Endometrium (tissue), 2 donors: ENCODE results near the gene COPB2.

ENCODE experiments used
- FAIRE-seq: peaks from 2 replicates; lab custom pipeline; 2012; peaks lifted over from hg19 to GRCh38; lab: Jason Lieb, UNC
- donor health status: control.
- donor health status: control.

COPB2 gene

DNA sequence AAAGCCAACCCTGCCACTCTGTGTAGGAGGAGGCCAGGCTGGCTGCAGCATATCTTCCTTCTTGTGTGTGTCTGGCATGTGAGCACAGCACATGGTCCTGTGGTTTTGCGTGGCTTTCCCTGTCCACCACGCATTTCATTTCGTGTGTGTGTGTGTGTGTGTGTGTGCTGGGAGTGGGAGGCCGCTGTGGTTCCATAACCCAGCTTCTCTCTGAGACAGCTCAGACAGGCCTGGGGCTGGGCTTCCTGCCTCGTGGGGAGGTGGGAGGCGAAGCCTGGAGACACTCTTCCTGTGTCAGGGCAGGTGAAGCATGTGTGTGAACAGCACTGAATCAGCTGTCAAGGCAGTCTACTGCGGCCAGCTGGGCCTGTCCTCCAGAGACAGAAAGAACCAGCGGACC, 61.6 kb downstream of the COPB2 start:
- FAIRE-seq = no peak

DNA sequence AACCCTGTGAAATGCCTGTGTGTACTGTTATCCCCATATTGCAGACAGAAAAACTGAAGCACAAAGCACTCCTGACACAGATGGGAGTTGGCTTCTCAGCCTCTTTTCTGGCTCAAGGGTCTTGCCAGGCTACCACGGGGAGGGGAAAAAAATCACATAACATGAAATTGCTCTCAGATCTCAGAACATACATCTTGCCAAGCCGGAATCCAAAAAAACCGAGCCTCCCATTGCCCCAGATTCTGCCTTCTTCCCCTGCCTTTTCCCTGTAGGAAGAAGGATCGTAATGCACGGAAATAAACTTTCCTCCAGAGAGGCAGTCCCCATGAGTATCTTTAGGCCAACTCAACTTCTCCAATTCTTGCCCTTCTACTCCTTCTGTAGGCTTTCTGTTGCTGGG, 62.2 kb downstream of the COPB2 start:
- no peak for FAIRE-seq

DNA sequence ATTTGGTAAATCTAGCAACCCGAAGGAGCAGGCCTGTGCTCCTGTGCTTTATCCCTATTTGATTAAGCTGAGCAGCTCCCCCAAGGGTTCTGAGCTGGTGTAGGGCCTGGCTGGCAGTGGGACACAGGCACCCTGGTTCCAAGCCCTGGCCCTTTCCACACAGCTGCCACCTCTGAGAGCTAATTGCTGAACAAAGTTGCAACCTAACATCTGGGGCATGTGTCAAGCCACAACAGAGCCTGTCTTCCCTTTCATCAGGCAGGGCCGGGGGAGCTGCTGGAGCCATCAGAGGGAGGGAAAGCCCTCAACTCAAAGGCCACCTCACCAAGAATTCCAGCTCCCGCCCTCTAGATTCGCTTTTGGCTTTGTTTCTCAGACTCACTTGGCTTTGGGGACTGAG, 62.7 kb downstream of the COPB2 start:
- FAIRE-seq = no peak

DNA sequence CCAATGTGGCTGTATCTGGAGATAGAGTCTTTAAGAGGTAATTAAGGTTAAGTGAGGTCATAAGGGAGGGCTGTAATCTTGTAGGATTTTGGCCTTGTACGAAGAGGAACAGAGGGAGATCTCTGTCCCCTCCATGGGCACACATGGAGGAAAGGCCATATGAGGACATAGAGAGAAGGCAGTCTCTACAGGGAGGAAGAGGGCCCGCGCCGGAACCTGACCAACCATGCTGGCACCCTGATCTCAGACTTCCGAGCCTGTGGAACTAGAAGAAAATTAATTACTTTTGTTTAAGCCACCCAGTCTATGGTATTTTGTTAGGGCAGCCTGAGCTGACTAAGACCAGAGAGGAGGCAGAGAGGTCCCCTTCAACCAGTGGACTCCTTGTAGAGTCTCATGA, 63.3 kb downstream of the COPB2 start:
- FAIRE-seq = no peak

DNA sequence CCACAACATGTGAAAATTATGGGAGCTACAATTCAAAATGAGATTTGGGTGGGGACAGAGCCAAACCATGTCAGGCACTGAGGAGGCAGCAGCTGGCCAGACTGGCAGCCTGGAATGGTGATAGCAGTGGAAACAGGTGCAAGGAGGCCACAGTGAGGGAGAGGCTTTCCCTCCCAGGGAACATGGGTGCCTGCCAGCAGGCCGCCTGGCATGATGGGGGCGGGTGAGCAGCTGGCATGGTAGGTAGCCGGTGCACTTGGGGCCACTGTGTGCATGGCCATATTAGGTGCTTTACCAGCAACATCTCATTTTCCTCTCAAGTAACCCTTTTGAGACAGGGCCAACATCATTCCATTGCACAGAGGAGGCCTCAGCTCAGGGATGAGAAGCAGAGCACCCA, 63.9 kb downstream of the COPB2 start:
- no peak for FAIRE-seq

DNA sequence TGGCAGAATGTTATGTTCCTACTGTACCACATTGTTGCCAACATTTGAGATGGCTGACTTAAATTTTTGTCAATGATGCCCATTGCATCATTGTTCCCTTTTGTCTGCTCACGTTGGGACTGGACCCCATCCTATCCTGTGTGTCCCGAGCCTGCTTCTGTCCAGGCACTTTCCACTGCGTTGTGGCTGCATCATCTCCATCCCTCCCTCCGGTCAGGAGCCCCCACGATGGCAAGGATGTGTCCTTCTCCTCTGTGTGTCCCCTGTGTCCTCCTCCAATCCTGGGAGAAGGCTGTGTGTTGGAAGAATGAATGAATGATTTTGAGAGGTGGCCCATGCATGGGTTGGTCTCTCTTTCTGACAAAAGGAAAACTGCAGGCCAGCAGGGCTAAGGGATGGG, 65.0 kb downstream of the COPB2 start:
- no peak for FAIRE-seq

DNA sequence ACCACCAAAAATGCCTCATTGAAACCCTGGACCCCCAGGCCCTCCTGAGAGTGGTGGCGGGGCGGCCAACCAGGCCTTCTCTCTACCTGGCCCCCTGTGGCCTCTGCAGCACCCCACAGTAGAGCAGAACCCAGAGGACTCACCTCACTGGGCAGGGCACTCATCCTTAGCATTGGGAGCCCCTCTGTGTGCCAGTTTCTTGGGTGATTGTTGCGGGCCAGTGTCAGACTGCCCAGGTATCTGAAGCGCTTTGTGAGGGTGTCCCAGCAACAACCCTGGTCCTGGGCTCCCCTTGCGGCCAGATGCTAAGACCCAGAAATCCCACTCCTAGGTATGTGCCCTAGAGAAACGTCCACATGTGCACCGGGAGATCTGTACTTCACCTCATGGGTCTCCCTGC, 66.3 kb downstream of the COPB2 start:
- no peak for FAIRE-seq

DNA sequence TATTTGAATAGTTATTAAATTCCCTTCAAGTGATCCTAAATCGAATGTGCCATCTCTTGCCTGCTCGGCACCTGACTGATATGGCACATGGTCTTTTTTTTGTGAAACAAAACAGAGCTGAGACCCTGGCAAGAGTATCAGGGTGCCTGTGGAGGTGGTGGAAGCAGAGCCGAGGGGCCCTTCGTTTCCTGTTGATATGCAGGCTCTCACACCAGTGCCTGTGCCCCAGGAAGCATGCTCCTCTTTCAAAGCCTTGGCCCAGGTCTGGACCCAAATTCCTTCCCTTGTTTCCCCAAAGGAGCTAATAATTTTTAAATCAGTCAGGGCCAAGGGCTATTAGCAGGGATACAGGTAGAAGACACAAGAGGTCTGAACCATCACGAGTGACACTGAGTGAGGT, 67.1 kb downstream of the COPB2 start:
- FAIRE-seq = no peak

DNA sequence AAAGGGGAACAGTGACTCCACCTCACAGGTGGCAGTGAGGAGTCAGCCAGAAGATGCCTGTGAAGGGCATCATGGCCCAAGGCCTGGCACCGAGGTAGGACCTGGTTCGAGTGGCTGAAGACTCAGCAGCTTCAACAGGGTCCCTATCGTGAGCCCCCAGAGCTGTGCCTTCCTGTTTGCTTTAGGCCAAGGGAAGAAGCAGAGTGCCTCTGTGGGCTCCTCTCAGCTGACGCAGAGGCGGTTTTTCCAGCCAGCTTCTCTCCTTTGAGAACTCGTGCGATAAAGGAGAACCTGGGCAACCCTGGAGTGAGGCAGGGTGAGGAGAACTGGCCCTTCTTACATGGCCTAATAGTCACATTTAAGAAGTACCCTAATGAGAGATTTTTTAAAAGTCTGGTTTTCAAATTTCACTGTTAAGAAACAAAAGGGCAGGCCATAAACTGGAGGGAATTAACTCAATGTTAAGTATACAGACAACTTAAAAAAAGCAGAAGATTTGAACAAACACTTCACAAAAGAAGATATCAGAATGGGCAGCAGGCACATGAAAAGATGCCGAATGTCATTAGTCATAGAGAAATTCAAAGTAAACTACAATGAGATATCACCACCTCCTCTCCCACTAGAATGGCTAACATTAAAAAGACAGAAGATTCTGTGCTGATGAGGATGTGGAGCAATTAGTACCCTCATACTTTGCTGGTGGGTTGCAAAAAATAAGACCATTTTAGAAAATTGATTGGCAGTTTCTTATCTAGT, 68.7 kb downstream of the COPB2 start:
- FAIRE-seq = no peak

DNA sequence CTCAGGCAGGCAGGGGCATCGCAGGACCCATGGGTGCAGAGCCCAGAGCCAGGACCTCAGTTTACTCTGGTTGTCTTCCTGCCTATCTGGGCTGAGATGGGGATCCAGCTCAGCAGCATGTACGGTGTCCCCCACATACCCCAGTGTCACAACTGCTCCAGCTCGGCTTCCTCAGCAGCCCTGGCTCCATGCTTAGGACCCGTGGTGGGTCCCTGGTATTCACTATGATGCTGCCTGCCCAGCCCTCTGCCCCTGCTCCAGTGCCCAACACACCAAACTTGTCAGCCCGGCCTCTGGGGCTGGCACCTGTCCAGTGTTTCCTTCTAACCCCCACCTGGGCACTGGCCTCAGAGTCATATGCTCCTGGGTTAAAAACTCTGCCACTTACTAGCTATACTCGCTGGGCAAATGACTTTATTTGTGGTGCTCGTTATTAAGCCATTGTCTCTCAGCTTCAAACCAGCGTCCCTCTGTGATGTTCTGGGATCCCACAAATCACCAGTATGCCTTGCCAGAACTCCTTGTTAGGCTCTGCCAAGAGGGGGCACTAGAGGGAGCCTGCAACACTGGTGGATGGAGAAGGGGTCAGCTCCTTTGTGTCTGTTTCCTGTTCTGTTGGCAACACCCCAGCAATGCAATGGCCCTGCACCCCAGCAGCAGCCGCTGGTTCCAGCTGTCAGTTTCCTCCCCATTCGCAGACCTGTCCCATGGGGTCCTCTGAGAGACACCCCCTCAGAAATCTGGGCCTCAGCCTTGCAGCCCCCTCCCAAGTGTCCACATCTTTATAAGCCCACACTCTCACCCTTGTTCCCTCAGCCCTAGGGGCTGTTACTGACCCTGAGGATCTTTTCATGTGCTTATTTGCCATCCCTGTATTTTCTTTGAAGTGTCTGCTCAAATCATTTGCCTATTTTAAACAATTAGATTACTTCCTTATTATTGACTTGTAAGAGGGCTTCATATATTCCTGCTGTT, 69.7 kb downstream of the COPB2 start:
- no peak for FAIRE-seq

DNA sequence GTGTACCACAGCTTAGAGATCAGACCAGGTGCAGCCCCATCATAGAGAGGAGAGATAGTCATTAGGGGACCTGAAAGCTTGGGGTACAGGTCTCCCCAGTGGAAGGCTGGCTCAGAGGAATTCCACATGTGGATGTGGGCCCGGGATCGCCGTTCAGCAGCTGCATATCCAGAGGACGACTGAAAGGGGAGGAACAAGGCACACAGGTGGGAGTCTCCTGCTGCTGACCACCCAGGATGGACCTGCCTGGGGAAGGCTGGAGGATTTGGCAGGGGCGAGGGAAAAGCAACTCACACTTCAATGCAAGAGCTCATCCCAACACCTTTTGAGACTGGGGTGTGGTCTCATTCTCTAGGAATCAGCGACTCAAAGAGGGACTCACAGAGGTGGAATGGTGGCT, 70.6 kb downstream of the COPB2 start:
- FAIRE-seq = no peak

DNA sequence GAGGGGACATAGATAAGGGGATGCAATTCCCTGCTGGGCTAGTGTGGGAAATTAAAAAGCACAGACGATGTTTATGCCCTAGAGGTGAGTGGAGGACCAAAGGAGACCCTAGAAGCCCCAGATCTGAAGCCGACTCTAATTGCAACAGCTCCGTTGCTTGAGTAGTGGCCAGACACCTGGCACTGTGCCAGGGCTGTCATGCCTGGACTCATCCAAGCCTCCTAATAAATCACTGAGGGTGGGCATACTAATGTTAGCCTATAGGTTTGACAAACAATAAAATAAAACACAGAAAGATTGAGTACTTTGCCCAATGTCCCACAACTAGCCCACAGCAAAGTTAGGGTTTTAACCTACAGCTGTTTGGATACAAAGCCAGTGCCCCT, 71.0 kb downstream of the COPB2 start:
- no peak for FAIRE-seq

DNA sequence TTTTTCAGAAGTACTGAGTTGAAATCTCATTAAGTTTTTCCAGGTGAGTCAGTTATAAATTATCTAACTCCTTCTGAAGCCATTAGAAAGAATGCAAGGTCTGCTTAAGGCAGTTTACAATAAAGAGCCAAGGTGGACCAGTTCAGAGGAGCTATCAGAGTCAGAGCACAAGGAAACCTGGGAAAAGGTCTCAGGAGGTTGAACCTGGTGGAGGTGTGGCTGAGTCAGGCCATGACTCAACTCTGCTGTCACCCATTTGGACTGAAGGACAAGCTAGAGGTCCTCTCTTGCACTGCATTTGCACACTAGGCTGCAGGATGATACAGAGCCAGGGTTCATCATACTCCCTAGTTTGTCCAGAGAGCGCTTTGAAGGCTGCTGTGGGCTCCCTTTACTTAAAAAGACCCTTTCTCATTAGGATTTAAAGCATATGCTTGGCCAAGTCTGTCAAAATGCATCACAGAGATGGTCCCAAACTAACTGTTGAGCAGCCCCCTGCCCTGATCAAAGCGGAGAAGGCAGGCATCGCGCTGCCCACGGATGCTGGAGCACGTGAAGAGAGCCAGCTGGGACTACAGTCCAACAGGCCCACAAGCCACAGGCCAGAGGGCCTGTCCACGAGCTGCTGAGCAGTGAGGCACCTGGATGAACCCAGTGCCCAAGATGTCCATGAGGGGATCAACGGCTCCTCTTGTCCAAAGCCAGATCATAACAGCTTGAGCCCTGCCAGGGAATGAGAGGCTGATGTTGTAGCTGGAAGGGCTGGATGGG, 71.6 kb downstream of the COPB2 start:
- FAIRE-seq = no peak

DNA sequence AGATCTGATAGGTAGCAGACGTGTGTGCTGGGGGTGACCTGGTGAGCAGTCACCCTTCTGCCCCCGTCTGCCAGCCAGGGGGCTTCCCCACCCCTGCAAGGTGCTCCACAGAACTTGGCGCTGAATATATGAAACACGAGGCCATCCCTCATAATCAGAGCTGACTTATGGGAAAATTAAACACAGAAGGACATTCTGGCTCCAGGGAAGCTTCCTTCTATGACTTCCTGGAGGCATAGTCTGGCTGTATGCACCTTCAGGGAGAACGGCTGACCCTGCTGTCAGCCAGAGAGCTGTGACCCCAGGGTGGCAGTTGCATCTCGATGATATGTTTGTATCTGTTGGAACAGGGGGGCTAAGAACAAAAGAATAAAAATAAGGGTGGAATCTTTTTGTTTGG, 72.2 kb downstream of the COPB2 start:
- FAIRE-seq = no peak

DNA sequence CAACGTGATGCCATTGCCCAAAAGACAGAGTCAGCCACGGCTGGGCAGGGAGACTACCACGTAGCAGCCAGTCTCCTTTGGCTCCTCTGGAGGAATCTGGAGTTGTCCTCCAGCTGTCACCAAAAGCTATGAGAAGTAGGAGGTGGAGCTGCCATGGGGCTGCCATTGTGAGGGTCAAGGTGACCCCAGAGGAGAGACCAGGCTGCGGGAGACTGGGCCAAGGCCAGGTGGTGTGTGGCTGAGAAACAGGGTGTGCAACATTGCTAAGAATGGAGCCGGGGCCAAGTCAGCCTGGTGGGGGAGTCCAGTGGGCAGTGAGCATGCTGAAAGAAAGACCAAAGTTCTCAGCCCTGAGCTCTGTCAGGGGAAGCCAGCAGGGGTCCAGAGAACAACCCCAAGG, 75.5 kb downstream of the COPB2 start:
- FAIRE-seq = no peak

DNA sequence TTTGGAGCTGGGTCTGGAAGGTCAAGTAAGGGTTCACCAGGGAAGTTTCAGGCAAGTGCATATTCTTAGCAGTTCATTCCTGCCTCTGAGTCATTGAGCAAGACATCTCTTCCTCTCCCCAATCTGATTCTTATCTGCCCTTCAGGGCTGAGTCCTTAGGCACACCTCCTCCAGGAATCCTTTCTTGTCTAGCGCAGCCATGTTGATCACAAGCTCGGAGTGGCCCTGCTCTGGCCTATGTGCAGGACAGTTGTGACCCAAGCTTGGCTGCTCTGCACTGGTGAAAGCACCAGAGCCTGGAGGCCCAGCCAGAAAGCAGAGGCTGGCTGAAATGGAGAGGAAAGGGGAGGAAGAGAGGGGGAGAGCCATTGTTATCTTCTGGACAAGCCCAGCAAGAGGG, 76.5 kb downstream of the COPB2 start:
- no peak for FAIRE-seq

DNA sequence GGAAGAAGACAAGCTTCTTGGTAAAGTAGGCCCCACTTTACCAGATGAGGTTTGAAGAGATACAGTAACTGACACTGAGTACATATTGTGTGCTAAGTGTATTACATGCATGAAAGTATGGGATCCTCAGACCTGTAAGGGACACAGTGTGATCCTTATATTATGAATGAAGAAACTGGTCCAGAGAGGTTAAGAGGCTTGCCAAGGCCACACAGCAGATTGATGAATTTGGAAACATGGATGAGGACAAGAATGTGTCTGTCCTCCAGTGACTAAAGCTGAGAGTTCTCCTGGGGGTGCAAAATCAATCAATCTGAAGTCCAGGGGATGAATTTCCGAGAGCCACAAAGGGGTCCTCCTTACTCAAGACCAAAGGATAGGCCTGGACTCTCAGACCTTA, 77.0 kb downstream of the COPB2 start:
- no peak for FAIRE-seq

DNA sequence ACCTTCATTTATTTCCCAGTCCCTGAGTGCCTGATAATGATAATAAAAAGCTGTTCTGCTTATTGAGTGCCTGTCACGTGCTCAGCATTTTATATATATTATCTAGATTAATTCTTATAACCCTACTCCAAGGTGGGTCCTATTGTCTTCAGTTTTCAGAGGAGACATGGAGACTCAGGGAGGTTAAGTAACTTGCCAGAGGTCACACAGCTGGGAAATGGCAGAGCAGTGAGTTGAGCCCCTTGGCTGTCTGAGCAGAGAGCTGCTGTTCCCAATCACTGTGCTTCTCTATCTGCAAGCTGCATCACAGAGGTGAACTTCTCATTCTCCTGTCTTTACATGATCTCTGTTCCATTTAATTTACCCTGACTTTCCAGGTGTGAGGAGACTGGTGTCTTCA, 77.9 kb downstream of the COPB2 start:
- no peak for FAIRE-seq

DNA sequence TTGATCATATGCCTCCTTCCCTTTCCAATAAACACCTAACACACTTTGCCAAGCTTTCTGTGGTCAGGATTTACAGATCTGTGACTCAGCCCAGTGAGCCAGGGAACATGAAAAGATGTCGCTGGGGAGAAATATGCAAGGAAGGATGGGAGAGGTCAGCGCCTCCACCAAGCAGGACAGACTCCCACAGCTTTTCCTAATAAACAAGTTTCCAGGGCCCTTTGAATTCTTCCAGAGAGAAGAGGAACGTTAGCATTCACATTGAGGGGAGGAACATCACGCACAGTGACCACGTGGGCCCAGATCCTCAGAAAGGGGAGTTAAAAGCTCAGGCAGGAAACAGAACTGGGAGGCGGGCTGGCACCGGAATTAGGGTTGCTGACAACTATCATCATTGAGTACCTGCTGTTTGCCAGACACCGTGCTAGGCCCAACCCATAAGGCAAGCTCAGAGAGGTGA, 78.9 kb downstream of the COPB2 start:
- peak; percentile 88 for FAIRE-seq

DNA sequence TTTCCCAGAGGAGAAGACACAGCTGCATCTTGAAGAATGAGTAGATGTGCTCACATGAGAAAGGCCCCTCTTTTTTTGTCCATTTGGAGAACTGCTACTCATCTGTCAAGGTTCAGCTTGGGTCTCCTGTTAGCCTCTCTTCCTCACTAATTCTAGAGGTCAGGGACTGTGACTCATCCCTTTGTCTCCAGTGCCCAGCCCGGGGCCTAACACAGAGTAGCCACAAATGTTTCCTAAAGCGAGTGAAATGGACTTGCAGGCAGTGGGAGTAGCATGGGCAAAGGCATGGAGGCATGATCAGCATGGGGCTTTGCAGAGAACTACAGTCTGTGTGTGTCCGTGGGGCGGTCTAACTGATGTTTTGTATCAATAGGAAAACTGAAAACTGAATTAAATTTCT, 79.6 kb downstream of the COPB2 start:
- FAIRE-seq = no peak

DNA sequence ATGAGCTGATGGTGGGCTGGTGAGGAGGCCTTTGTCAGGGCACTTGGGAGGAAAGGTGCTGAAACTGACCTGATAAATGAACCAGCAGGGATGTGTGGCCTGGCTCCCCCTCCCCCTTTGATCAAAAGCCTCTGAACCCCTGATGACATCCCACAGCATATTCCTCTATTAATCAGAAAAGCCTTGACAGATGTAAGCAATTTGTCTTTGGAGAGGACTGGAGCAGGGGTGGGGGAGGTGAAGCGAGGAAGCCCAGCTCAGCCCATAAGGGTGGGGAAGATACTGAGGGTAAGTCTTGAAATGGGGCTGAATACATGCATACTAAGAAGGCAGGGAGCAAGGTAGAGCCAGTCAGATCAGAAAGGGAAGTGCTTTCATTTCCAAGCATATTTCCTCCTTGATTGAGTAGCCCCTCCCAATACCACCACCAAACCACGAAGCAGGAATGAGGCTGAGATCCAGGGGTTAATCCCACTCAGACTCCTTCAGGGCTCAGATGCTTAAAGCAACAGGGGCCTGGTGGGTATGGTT, 80.3 kb downstream of the COPB2 start:
- no peak for FAIRE-seq

DNA sequence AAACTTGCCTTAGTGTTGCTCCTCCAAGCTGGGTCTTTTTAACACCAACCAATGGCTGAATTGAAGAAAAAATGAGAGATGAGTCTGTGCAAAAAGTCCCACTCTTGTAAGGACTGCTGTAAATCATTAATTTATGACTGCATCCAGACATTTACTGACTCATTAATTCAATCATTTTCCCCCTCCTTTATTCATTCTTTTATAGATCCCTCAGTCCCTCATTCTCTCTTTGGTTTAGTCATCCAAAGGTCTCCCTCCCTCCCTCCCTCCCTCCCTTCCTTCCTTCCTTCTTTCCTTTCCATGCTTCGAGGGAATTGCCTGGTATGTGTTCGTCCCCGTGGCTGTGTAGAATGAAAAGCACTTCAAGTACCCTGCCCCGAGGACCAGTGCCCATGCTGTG, 80.9 kb downstream of the COPB2 start:
- no peak for FAIRE-seq
